T-helper 9 cell (primary cell): Measurements from ENCODE around the gene CNTNAP4.

ENCODE experiments used
- DNase-seq: peaks from one replicate; pipeline ENCODE4 v3.0.0-alpha.2; 2020
- total RNA-seq, 2 donors: gene quantifications; one replicate each; lab custom pipeline; 2026; lab: John Stamatoyannopoulos, UW

The CNTNAP4 gene
- 0 reads per million in 2 donors for total RNA-seq

DNA sequence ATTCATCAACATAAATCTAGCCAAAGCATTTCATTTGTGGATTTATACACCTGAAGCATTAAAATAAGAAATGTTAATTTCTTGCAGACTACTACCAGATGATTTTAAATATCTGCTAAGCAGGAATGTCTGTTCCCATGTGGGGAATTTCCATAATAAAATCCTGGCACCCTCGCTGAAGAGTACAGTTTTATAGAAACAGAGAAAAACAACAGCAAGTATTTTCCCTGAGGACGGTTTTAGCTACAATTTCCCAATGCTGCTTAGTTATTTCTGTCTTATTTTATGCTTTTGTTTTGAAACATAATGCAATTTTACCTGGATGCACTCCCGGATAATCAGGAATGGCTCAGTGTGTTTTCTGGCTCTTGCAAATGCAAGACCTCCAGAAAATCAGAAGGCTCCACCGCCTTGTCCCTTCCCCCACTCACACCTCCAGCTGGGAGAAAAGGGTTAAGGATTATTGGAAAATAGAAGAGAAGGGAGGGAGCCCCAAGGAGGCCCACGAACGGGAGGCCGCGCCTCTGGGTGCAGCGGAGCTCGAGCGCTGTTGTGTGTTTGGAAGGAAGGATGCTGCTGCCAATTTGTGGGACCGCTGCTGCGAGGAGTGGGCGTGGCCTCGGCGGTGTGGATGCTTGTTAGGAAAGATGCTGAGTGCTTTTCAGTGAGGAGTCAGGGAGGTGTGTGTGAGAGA is at the start of gene CNTNAP4:
Gene CNTNAP4, plus strand, starts transcription at position 657 of the 694 bp plus-strand sequence. CDS start 262 bp downstream, outside the sequence.
- DNase-seq = no peak

DNA sequence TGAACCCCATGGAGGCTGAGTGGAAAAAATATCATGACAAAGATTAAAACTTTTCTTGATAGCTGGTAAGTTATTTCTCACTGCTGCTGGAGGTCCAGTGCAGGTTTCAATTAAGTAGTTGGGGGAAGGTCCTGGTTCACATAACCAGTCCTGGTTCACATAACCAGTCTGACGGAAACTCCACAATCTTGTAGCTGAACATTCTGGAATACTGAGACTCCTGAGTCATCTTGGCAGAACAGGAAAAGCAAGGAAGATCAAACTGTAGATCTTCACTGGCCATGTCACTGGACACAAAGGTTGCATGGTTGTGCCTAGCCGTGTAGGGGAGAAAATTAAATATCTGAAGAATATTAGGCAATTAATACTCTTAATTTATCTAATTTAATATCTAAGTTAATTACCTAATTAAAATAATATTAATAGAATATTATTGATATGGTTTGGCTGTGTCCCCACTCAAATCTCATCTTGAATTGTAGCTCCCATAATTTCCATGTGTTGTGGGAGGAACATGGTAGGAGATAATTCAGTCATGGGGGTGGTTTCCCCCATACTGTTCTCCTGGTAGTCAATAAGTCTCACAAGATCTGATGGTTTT is 48.6 kb upstream of the CNTNAP4 start:
- no peak for DNase-seq

DNA sequence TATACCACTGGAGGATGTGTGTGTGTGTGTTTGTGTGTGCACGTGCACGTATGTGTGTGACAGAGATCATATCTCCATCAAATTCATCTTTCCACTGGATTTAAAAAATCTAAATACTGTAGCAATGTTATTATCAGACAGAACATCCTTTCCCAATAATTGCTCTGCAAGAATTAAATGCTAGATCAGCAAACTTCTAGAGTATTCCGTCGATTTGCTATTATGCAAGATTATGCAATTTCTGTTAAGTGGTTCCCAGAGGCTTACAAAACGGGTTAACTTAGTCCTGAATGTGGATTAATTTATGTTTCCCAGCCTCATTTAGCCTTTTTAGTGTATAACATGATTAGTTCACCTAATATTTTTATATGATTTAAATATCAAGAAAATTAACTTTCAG is 44.5 kb upstream of the CNTNAP4 start:
- DNase-seq = no peak

DNA sequence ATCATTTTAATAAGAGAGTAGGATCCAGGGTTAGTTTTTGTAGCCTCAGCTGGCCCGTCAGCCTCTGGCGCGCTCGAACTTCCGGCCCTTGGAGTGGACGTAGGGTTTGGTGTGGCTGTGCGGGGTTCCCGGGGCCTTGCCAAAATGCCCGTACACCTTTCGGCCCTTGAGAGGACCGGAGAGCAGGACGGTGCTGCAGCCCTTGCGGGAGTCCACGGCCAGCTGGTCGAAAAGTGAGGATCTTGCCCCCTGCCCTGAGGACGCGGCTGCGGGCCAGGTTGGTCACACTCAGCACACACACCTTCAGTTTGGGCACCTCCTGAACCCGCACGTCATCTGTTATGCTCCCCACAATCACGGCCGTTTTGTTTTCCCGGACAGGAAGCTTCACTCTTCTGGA is 42.2 kb upstream of the CNTNAP4 start:
- no peak for DNase-seq

DNA sequence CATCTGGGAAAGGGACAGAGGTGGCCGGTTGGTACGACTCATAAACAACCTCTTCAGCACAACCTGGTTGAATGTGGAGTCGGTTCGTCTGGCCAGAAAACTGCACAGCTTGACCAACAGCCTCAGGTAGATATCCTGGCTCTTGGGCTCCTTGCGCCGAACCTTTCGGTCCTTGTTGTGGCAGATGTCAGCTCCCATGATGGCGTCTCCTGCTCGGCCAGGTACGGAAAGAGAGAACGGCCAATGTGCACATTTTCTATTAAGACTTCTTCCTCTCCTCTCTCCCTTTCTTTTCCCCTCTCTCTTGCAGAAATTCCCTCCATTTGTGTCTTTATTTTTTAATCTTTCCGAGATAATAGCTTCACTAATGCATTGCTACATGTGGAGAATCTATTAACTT is 41.8 kb upstream of the CNTNAP4 start:
- DNase-seq = no peak

DNA sequence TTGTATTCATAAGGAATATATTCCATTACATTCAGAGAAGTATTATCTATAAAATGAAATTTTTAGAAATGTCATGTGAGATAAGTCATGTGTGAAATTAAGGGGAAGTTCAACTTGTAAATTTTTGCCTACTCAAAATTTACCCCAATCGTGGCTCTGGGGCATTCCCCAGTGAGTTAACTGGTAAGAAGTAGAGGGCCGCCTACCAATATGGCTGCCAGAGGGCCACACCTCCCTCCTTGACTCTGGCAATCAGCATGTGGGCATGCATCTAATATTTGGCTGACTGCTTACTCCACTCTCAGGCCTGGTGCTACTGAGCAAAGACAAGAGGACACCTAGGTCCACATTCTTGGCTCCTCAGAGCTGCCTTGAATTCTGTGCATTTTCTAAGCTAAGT is 39.7 kb upstream of the CNTNAP4 start:
- DNase-seq = no peak

DNA sequence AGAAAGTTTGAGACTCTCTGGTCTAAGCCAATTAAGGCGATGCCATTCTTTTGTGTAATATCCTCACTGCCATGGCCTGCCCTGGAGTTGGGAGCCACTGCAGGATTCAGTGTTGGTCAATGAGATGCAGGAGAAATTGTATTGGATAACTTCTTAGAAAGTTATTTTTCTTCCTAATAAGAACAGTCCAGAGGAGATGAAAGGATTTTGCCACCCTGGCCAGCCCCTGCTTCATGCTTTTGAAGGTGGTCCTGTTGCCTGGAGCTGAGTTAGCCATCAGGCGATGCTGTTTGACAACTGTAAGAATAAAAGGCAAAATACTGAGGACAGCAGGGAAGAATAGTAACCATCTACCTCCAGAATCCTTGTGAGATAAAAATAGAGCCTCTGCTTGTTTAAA is 35.4 kb upstream of the CNTNAP4 start:
- DNase-seq = no peak

DNA sequence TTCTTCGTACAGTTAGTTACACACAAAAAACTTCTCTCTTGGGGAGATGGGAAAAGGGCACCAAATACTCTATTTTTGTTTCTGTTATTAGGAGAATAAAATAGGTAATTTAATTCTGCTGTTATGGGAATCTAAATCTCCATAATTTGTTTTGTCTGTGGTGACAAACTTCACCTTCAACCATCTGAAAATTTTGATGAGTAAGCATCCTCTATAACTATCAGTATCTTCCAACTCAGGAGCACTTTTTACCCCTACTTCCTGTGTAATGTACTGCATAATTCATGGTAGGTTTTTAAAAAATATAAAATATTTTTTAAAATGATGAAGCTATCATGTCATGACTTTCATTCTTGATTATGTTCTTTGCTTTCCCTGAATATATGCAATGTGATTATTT is 33.6 kb upstream of the CNTNAP4 start:
- no peak for DNase-seq

DNA sequence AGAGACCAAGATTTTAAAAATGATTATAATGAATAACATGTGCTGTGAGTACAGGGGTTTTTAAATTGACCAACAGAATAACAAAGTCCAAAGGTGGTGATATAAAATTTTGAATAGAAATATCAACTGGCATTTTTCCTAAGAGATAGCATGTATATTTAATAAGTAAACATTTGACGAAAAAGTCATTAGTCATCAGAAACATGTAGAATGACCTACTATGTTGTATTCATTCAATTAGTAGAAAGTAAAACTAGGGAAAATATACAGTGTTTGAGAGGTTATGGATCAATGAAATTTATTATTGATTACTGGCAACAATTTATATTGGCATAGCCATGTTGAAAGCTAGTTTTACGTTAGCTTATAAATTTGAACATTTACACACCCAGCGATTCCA is 30.6 kb upstream of the CNTNAP4 start:
- no peak for DNase-seq

DNA sequence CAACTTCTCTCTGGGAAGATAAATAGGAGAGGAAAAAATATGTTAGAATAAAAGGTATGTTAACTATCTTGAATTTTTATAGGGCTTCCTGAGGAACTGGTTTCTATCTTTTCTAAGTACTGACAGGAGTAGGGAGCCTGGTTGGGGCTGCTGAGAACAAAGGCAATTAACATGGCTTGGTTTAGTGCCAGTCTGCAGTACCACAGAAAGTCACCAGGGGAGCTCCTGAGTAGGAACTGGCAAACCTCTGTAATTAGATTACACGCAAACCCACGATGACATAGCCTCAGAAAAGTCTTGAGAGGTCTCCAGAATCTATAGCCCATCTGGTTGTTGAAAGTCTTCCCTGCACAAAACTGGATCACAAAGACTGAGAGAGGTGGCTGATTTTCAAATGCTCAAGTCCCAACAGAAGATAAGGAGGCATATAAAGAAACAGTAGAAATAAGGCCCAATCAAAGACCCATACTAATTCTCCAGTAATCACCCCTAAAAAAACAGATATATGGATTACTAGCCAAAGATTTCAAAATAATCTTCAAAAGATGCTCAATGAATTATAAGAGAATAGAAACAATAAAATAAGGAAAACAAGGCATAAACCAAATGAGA is 11.7 kb upstream of the CNTNAP4 start:
- no peak for DNase-seq

DNA sequence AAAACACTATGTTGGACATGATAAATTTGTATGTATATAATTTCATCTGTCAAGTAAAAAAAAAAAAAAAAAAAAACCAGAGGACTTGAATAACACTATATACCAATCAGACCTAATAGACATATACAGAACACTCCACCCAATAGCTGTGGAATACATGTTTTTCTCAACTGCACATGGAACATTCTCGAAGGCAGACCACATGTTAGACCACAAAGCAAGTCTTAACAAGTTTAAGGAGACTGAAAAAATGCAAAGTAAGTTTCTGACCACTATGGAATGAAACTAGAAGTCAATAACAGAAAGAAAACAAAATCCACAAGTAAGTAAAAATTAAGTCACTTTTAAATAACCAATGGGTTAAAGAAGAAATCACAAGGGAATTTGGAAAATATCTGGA is 8.4 kb upstream of the CNTNAP4 start:
- no peak for DNase-seq

DNA sequence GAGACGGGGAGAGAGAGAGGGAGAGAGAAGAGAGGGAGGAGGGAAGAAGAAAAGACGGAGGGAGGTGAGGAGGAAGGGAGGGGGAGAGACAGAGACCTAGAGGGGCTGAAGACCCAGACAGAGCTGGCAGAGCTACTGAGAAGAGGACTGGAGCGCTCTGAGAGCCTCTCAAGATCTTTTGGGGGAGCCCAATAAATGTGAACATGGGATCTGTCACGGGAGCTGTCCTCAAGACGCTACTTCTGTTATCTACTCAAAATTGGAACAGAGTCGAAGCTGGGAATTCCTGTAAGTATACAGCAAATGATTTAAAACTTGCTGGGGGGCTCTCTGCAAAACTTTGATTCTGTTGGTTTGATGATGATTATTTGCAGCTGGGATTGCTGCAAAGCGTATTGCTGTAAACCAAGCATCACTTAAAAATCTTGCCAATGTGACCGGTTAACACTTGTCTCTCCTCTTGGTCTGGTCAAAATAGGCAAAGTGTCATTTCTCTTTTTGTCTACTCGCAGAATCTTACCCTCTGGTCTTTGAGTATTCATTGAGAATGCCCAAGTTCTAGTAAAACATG is 344 bp downstream of the CNTNAP4 start:
- no peak for DNase-seq

DNA sequence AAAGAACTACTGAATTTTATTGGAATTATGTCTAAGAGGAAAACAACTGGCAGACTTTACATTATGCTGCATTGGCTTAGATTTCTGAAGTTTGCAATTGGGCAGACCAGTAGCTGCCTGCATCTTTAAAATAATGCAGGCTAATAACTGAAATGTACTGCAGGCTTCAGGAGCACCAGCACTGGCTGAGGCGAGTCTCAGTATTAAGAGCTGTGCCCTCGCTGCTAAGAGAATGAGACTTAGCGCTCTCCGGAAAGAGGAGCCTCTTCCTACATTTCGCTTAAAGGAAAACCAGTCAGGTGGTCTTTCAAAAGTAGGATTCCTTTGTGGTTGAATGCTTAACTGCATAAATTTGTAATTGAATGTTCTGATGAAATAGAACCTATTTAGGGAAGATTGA is 885 bp downstream of the CNTNAP4 start:
- DNase-seq = no peak

DNA sequence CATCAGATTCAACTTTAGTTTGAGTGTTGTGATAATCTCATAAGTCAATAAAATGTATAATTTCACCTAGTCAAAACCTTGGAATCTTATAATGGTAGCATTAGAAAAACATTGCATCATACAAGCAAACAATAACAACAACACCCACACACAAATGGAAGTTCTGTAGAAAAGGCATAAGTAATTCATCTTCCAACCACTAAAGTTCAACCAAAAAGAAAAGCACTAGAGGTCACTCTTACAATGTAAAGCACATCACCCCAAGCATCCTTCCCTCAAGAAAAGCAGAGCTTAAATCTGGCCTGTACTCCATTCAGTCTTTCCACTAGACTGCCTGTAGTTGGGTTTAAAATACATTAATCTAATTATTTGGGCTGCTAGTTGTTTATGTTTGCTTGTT is 1.8 kb downstream of the CNTNAP4 start:
- no peak for DNase-seq

DNA sequence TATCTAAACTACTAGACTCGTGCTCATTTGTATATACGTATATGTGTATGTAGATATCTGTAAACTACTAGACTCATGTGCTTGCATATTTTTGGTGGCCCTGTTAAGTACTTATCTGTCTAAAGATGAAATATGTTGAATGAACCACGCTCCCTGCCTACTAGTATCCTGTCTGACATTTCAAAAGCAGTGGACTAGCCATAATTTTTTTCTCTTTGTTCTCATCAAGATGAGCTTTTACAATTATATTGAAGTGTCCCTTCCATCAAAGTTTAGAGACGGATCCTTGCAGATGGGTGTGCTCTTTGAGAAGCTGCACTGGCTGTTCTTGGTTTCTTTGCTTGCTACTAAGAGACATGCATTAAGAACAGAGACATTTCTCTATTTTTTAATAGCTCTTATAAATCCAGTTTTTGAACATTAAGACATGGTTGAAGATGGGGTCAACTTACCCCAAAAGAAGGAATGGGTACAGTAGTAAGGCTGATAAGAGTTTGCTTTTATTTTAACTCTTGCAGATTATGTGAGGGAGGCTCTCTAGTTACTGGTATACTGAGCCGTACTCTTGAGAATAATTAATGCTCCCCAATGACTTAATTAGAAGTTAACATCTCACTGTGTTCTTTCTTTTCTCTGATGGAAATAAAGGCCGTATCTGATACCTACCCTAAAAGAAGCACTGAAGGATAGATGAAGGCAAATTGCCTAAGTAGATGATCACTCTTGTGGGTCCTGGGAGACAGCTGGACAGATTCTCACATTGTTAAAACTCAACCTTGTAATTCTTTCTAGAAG is 3.4 kb downstream of the CNTNAP4 start:
- DNase-seq = no peak

DNA sequence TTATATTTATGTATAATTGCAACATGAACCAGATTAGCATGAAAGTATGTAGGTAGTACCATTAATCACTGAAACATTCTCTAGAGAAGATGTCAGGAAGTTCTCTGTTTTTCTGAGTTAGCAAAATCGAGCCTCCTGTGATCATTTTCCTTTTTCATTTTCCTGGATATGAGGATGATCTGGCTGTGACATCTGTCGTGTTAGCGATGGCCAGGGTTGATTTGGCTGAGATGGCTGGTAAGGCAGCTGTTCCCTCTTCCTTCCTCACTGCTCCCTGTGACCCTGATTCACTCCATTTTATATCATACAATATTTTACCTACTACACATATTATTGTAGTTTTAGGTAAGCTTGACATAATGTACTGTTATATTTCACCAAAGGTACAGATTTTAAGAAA is 10.3 kb downstream of the CNTNAP4 start:
- no peak for DNase-seq

DNA sequence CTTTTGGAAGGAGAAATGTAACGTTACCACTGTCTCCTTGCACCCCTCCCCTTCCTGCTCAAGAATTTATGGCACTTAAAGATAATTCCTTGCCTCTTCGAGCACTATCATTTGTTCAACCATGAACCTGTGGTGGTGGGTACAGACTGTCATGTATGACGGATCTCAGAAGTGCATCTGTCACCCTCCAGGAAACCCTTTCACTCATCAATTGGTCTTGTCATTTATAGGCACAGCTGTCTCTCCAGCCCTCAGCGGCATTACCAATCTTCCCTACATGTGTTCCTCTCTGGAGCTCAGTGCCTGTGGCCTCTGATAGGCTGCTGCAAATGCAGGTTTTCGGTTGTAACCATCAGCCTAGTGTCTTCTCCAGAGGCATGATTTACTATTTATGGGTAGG is 15.0 kb downstream of the CNTNAP4 start:
- DNase-seq = no peak

DNA sequence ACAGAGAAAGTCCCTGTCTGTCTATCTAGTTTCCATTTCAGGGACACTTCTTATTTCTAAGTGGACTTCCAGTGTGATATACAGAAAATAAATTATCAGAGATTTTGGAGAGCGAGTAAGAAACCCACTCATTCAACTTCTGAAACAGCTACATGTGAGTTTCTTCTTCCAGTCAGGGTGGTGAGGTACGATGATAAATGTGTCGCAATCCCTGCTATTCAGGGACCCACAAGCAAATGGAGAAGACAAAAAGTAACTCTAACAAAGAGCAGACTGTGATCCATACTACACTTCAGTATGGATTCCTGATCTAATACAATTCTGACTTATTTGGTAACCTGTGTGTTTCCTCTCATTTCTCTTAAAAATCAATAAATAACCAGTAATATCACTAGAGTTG is 16.8 kb downstream of the CNTNAP4 start:
- DNase-seq = no peak

DNA sequence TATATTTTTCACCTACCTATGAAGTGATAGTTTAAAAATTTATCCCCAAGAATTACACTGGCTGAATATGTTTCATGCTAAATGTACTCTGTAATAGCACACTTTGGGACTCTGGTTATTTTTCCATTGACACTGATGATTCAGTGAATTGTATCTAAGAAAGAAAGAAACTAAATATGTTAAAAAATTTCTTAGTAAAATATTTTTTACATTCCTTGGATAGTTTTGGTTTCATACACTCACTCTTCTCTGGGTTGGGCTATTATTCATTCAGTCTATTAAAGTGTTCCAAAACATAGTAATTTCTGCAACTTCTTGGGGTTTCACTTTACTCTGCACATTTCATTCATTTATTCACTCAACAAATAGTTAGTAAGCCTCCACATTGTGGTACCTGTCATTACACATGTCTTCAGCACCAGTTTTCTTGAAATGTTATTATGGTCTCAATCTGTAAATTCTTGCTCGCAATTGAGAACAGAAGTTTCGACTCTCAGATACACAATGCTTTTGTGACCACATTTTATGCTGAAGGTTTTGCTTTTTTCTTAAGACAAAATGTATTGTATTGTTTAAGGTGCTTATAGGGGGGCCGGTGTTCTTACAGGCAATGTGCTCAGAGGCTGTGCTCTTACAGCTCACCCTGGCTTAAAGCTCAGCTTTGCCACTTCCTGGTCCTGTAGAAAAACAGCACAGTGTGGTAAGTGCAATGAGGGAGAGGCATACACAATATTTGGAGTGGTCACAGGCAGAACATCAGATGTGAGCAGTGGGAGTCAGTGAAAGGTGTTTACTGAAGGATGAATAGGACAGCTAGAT is 17.4 kb downstream of the CNTNAP4 start:
- no peak for DNase-seq

DNA sequence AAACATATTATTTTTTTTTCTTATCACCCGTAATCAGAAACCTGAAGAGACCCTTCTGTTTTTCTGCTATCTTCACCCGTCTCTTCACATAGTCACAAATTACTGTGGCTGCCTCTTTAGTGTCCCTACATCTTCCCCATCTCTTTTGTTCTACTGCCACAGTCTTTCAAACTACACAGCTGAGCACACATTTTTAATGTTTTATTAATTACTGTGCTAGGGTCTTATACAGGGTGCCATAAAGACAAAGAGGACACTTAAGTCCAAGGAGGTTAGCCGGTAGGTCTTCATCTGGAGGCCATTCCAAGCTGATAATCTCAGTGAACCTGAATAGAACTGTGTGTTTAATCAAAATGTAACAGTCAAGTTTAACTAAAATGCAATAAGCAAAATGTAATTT is 20.7 kb downstream of the CNTNAP4 start:
- DNase-seq = no peak

DNA sequence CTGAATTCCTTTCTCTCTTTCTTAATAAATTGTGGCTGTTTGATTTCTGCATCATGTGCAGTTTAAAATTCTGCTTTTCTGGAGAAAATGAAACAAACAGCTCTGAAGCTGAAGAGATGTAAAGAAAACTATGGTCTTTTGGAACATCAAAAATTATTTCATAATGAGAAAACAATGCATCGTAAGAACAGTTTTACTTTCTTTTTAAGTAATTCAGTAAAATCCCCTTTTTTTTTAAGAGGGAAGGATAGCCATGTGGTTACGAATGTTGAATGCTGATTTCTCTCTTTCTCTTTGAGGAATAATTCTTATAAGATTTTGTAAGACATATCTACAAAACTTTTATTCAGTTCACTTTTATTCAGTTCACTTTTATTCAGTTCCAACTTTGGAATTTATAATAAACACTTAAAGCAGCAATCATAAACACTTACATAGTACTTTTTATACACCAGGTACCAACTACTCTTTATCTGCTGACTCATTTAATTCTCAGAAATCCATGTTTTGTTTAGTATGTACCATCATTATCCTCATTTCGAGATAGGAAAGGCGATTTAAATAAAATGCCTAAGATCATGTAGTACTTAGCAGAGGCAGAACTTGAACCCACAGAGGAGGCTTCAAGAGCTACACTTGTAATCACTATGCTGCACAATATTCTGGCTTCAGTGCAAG is 26.6 kb downstream of the CNTNAP4 start:
- DNase-seq = no peak
